HG03103 (cell line): ENCODE results near the gene LIPE.

Experiments
- ATAC-seq: cut with Tn5 transposase; IDR thresholded peaks from one replicate; pipeline ENCODE4 v1.9.1; 2021; ENCODE audit warnings: low read depth; ENCODE audit not compliant: unreplicated experiment

LIPE gene

DNA sequence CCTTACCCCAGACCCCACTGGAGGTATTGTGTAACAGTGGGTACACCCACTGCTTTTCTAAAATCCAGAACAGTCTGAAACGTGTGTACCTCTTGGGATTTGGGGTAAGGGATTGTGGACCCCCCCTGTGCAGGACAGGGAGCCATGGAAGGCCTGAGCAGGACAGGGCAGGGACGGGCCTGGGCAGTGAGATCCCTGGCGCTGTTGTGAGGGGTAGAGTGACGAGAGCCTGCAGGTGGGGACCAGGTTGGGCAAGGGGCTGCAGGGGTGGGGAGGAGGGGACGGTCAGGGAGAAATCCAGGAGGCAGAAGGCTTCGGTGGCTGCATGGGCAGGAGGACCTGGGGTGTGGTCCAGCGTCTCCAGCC, 65.7 kb downstream of the LIPE start:
- no peak for ATAC-seq

DNA sequence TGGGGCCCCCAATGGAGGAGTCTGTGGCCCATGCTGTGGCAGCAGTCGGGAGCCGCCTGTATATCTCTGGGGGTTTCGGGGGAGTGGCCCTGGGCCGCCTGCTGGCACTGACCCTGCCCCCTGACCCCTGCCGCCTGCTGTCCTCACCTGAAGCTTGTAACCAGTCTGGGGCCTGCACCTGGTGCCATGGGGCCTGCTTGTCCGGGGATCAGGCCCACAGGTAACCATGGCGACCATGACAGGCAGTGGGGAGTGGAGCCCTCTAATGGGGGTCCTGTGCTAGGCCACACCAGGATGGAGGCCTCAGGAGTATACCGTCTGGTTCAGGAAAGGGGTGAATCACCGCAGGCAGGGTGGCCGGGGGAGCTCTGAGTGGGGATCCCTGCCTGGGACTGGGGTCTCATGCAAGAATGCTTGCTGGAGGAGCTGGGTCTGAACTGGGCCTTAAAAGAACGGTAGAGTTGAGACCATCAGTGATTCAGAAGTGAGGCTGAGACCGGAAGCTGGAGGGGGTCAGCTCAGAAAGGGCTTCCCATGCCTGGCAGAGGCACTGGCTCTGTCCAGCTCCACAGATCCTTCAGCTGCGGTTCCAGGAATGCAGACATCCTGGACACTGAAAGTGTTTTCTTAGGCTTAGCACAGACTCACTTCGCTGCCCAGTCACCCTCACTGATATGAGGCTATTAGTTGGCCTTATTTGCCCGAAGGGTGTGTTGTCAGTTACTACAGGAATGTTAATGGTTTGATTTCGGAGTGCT, 66.2 kb downstream of the LIPE start:
- no peak for ATAC-seq

DNA sequence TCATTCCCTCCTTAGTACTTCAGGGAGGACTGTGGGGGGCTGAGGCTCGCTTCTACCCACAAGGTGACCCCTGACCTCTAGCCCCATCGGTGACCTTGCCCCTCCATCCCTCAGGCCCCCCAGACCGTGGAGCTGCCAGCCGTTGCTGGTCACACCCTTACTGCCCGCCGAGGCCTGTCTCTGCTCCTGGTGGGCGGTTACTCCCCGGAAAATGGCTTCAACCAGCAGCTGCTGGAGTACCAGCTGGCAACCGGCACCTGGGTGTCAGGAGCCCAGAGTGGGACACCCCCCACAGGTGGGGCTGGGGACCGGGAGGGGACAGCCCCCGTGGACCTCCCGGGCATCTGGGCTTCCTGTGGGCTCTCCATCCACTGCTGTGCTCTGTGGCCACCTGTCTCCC, 69.9 kb downstream of the LIPE start:
- no peak for ATAC-seq

DNA sequence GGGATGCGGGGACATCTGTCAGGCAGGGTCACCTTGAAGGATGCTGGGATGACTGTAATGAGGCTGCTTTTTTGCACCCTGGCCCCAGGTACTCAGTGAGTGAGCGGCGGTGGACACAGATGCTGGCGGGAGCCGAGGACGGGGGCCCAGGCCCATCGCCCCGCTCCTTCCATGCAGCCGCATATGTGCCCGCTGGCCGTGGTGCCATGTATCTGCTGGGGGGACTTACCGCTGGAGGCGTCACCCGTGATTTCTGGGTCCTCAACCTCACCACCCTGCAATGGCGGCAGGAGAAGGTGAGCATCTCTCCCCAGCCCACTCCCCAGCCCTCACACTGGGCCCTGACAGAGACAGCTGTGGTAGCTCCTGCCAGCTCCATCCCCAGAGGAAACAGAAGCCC, 70.5 kb downstream of the LIPE start:
- ATAC-seq = no peak

DNA sequence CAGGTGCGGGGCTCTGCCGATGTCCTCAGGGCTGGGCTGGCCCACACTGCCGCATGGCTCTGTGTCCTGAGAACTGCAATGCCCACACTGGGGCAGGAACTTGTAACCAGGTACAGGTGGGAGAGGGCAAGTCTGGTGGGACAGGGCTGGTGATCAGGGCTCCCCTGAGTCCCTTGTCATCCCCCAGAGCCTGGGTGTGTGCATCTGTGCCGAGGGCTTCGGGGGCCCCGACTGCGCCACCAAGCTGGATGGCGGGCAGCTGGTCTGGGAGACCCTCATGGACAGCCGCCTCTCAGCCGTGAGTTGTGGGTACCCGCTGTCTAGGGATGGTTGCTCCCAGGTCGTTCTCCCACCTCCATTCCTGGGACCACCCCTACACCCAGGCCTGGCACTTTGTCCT, 71.3 kb downstream of the LIPE start:
- no peak for ATAC-seq

DNA sequence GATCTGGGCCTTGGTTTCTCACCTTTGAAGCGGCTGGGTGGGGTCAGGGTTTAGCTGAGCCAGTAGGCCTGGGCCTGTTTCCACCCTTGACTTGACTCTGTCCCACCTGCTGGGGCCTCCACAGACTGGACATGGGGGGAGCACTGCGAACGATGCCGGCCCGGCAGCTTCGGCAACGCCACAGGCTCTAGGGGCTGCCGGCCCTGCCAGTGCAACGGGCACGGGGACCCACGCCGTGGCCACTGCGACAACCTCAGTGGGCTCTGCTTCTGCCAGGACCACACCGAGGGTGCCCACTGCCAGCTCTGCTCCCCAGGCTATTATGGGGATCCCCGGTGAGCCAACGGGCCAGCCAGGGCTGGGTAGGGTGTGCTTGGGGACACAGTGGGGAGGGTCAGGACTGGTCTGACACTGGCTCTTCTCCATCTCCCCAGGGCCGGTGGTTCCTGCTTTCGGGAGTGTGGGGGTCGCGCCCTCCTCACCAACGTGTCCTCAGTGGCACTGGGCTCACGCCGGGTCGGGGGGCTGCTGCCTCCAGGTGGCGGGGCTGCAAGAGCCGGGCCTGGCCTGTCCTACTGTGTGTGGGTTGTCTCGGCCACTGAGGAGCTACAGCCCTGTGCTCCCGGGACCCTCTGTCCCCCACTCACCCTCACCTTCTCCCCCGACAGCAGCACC, 73.7 kb downstream of the LIPE start:
- ATAC-seq = no peak

DNA sequence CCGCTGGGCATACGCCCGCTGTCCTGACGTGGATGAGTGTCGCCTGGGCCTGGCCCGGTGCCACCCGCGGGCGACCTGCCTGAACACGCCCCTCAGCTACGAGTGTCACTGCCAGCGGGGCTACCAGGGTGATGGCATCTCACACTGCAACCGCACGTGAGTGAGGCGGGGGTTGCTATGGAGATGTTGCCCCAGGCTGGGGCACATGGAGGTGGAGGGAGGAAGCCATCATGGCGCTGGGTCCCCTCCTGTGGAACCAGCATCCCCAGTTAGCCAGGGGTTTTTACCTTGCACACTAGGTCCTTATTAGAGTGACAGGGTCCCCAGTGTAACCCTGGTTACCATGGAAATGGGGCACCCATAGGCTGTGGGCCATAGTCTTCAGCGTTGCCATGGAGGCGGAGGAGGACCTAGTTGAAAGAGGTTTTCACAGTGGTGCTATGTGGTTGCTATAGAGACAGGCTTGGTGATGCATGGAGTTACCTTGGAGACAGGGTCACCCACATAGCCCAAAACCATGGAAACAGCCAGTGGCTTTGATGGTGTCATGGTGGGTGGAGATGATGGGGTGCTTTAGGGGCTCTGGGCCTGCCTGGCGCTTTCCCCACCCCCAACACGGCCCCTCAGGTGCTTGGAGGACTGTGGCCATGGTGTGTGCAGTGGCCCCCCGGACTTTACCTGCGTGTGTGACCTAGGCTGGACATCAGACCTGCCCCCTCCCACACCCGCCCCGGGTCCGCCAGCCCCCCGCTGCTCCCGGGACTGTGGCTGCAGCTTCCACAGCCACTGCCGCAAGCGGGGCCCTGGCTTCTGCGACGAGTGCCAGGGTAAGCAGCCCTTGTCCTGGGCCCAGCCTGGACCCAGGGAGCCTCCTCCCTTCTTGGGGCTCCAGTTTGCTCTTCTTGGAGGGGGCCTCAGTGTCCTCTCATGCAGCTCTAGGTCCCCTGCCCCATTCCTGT, 74.6 kb downstream of the LIPE start:
- no peak for ATAC-seq
